ENCODE measurements around the gene CARF.

CARF gene

GRCh38 chr2:202911512-202912341 lies at the start of gene CARF, which contains the start of gene WDR12:
Gene CARF, plus strand, starts transcription at chr2:202912275. Its CDS starts 29,628 bp downstream, at chr2:202941903.
Gene WDR12, minus strand, starts transcription at chr2:202911673. Its CDS starts 197 bp downstream, at chr2:202911476.
- no peak for TF ChIP-seq CTCF (IDR thresholded peaks at IDR 0.05; ENCODE audit: insufficient read depth, missing control alignments)
- DNase-seq (ENCODE audit: insufficient read length, low spot score) (peak; percentile 35), FAIRE-seq (no peak)

- peak; percentile 44 for TF ChIP-seq CTCF (IDR thresholded peaks at IDR 0.05; ENCODE audit: insufficient read depth, missing control alignments)
- no peak for FAIRE-seq
- DNase-seq (ENCODE audit: insufficient read length, low spot score) = no peak
Measured at GRCh38 chr2:202870431-202871299, 41.4 kb upstream of the CARF start.

- DNase-seq (ENCODE audit: insufficient read length, low spot score) (peak; percentile 36), FAIRE-seq (no peak)
- TF ChIP-seq CTCF (IDR thresholded peaks at IDR 0.05; ENCODE audit: insufficient read depth, missing control alignments) = no peak
Measured at GRCh38 chr2:202871300-202872141, 40.6 kb upstream of the CARF start, which contains the start of gene ICA1L. Gene ICA1L, minus strand, starts transcription at chr2:202871766. Its CDS starts 42,757 bp downstream, at chr2:202829009.

- DNase-seq (ENCODE audit: insufficient read length, low spot score) (no peak), FAIRE-seq (no peak)
- no peak for TF ChIP-seq CTCF (IDR thresholded peaks at IDR 0.05; ENCODE audit: insufficient read depth, missing control alignments)
Measured at GRCh38 chr2:202877699-202878098, 34.4 kb upstream of the CARF start.

GRCh38 chr2:202881570-202881969 lies 30.5 kb upstream of the CARF start:
- FAIRE-seq (no peak), DNase-seq (ENCODE audit: insufficient read length, low spot score) (no peak)
- TF ChIP-seq CTCF (IDR thresholded peaks at IDR 0.05; ENCODE audit: insufficient read depth, missing control alignments) = no peak

GRCh38 chr2:202883987-202884675 lies 27.9 kb upstream of the CARF start:
- no peak for DNase-seq (ENCODE audit: insufficient read length, low spot score)
- FAIRE-seq = no peak
- TF ChIP-seq CTCF (IDR thresholded peaks at IDR 0.05; ENCODE audit: insufficient read depth, missing control alignments) = no peak
